H1 (cell line): Measurements from ENCODE around the gene ZFP3. TPM values are rescaled to one million over a fixed set of nuclear protein-coding genes. Genes with fewer than 3 reads are reported as not detected.
"Not testable (repeated sequence)": the region's sequence is repeated elsewhere in the genome, so short reads cannot be mapped to it uniquely, and the experiment has no call there.

Experiments used
- CTCF ChIA-PET: fragments of 300-600 bp; sonication (Branson Sonifier 250); formaldehyde crosslinking; loops from one replicate; lab custom pipeline; 2021; ENCODE audit not compliant: partially characterized antibody; lab: Charles Lee
- POLR2A ChIA-PET: fragments of 300-600 bp; sonication (Branson Sonifier 250); formaldehyde crosslinking; loops from one replicate; lab custom pipeline; 2021; ENCODE audit warnings: inconsistent platforms; ENCODE audit not compliant: partially characterized antibody; lab: Charles Lee
- DNase-seq, 2 experiments: peaks; one replicate each; pipeline versions ENCODE4 v3.0.0 to v3.0.0-alpha.2; 2010 to 2022; ENCODE audit warnings: low spot score in 2 of 2, low read depth in 1 of 2, mixed read lengths in 1 of 2
- FAIRE-seq: peaks from 2 replicates; lab custom pipeline; 2011; peaks lifted over from hg19 to GRCh38; lab: Jason Lieb, UNC
- H2AFZ ChIP-seq: 2 replicates; pipeline ENCODE4 v1.8.1; 2012; ENCODE audit warnings: low read length, inconsistent platforms
- H2AK5ac ChIP-seq: 2 replicates; pipeline ENCODE4 v1.6.1; 2013; ENCODE audit warnings: low read depth, low read length
- H2BK120ac ChIP-seq: replicated peaks from 2 replicates; pipeline ENCODE3; 2013; ENCODE audit warnings: low read depth, low read length, inconsistent platforms
- H2BK12ac ChIP-seq: 2 replicates; pipeline ENCODE4 v1.6.1; 2013; ENCODE audit warnings: low read depth, low read length
- H2BK15ac ChIP-seq: 2 replicates; pipeline ENCODE4 v1.6.1; 2013; ENCODE audit warnings: low read length
- H2BK20ac ChIP-seq: 2 replicates; pipeline ENCODE4 v1.6.1; 2013; ENCODE audit warnings: low read length
- H2BK5ac ChIP-seq: 2 replicates; pipeline ENCODE4 v1.6.1; 2013; ENCODE audit warnings: low read depth, low read length
- H3K14ac ChIP-seq: 2 replicates; pipeline ENCODE4 v1.6.1; 2013; ENCODE audit warnings: inconsistent platforms; ENCODE audit not compliant: insufficient read length
- H3K18ac ChIP-seq: 2 replicates; pipeline ENCODE4 v1.6.1; 2013; ENCODE audit warnings: low read length; ENCODE audit errors: extremely low read depth
- H3K23ac ChIP-seq: 2 replicates; pipeline ENCODE4 v1.6.1; 2013; ENCODE audit warnings: inconsistent platforms; ENCODE audit not compliant: insufficient read length
- H3K23me2 ChIP-seq: 2 replicates; pipeline ENCODE4 v1.6.1; 2013; ENCODE audit warnings: low read depth, low read length
- H3K27ac ChIP-seq: 2 replicates; pipeline ENCODE4 v1.6.1; 2011; ENCODE audit warnings: low read depth, low read length, inconsistent platforms
- H3K27me3 ChIP-seq, 4 experiments: replicated peaks in 1 of 4; 1 replicate in 1 of 4; 2 replicates in 3 of 4; pipeline versions ENCODE4 v1.6.1 to v1.8.1; 2011 to 2013; ENCODE audit warnings: low read length in 3 of 4, mild to moderate bottlenecking in 3 of 4, inconsistent platforms in 2 of 4, mixed read lengths in 2 of 4, moderate library complexity in 1 of 4; ENCODE audit not compliant: control insufficient read depth in 3 of 4, insufficient read depth in 3 of 4; ENCODE audit errors: extremely low read depth in 1 of 4
- H3K36me3 ChIP-seq, 4 experiments: 2 replicates each; pipeline versions ENCODE4 v1.6.1 to v1.8.1; 2011 to 2013; ENCODE audit warnings: mild to moderate bottlenecking in 4 of 4, low read length in 3 of 4, moderate library complexity in 2 of 4, control low read depth in 1 of 4, inconsistent platforms in 1 of 4; ENCODE audit not compliant: insufficient read depth in 4 of 4, control insufficient read depth in 2 of 4
- H3K4ac ChIP-seq: replicated peaks from 2 replicates; pipeline ENCODE3; 2013; ENCODE audit warnings: low read length, low read depth, mixed read lengths, inconsistent platforms; ENCODE audit not compliant: insufficient read length
- H3K4me1 ChIP-seq, 4 experiments: replicated peaks in 1 of 4; 1 replicate in 1 of 4; 2 replicates in 3 of 4; pipeline versions ENCODE4 v1.6.1 to v1.8.1; 2011 to 2013; ENCODE audit warnings: low read length in 3 of 4, inconsistent platforms in 2 of 4, mixed read lengths in 1 of 4; ENCODE audit not compliant: insufficient read depth in 4 of 4, control insufficient read depth in 3 of 4
- H3K4me2 ChIP-seq, 2 experiments: 2 replicates each; pipeline versions ENCODE4 v1.6.1 to v1.8.1; 2011 to 2013; ENCODE audit warnings: low read depth in 2 of 2, low read length in 2 of 2, control low read depth in 1 of 2, inconsistent platforms in 1 of 2, mild to moderate bottlenecking in 1 of 2; ENCODE audit not compliant: insufficient read depth in 1 of 2
- H3K4me3 ChIP-seq, 4 experiments: fragments of 200-600, 300-600 bp in 1 of 4; sonication (generic), shearing (Covaris generic), sonication (Bioruptor Twin) in 1 of 4; 2 replicates each; pipeline versions ENCODE4 v1.5.1 to v1.8.1; 2011 to 2016; ENCODE audit warnings: low read length in 4 of 4, low read depth in 3 of 4, control low read depth in 2 of 4, inconsistent platforms in 2 of 4, mild to moderate bottlenecking in 2 of 4, mixed read lengths in 1 of 4, moderate library complexity in 1 of 4; ENCODE audit not compliant: insufficient read depth in 2 of 4; ENCODE audit errors: extremely low read depth in 1 of 4
- H3K56ac ChIP-seq: replicated peaks from 2 replicates; pipeline ENCODE3; 2013; ENCODE audit warnings: low read depth, mild to moderate bottlenecking, mixed read lengths, low read length, inconsistent platforms; ENCODE audit not compliant: insufficient read length
- H3K79me1 ChIP-seq: 2 replicates; pipeline ENCODE4 v1.6.1; 2013; ENCODE audit warnings: low read depth, low read length, control low read depth
- H3K79me2 ChIP-seq, 2 experiments: 2 replicates each; pipeline versions ENCODE4 v1.6.1 to v1.8.1; 2012 to 2013; ENCODE audit warnings: low read length in 2 of 2, mild to moderate bottlenecking in 2 of 2, inconsistent platforms in 1 of 2; ENCODE audit not compliant: insufficient read depth in 2 of 2, control insufficient read depth in 1 of 2
- H3K9ac ChIP-seq, 4 experiments: replicated peaks in 1 of 4; 1 replicate in 1 of 4; 2 replicates in 3 of 4; pipeline versions ENCODE4 v1.6.1 to v1.8.1; 2011 to 2013; ENCODE audit warnings: low read depth in 3 of 4, low read length in 3 of 4, control low read depth in 2 of 4, mild to moderate bottlenecking in 2 of 4, moderate library complexity in 2 of 4, inconsistent platforms in 1 of 4; ENCODE audit errors: extremely low read depth in 1 of 4
- H3K9me3 ChIP-seq, 2 experiments: 2 replicates each; pipeline versions ENCODE4 v1.6.1 to v1.8.1; 2012 to 2013; ENCODE audit warnings: mild to moderate bottlenecking in 2 of 2, moderate library complexity in 2 of 2, control low read depth in 1 of 2, inconsistent platforms in 1 of 2, low read depth in 1 of 2, low read length in 1 of 2, mixed read lengths in 1 of 2; ENCODE audit not compliant: insufficient read depth in 2 of 2
- H4K20me1 ChIP-seq, 2 experiments: replicated peaks in 1 of 2; 2 replicates each; pipeline versions ENCODE3 to v1.8.1; 2011 to 2013; ENCODE audit warnings: inconsistent platforms in 2 of 2, low read length in 2 of 2, mild to moderate bottlenecking in 1 of 2; ENCODE audit not compliant: insufficient read depth in 2 of 2, control insufficient read depth in 1 of 2
- H4K5ac ChIP-seq: 2 replicates; pipeline ENCODE4 v1.6.1; 2013; ENCODE audit warnings: low read length, low read depth, mixed read lengths, inconsistent platforms; ENCODE audit not compliant: insufficient read length
- H4K8ac ChIP-seq: 2 replicates; pipeline ENCODE4 v1.8.0; 2013; ENCODE audit warnings: mild to moderate bottlenecking, moderate library complexity, low read length, inconsistent platforms; ENCODE audit not compliant: insufficient read depth; ENCODE audit errors: extremely low read depth
- H4K91ac ChIP-seq: replicated peaks from 2 replicates; pipeline ENCODE3; 2013; ENCODE audit warnings: low read length, mixed read lengths, inconsistent platforms; ENCODE audit not compliant: insufficient read length
- WGBS, 2 experiments: shearing (Covaris generic) in 1 of 2; methylation state at CpG; one replicate each; pipeline versions ENCODE4 v1.1.6 to v1.1.7; 2013 to 2015; ENCODE audit warnings: low lambda C conversion rate in 2 of 2, mixed read lengths in 2 of 2, inconsistent platforms in 1 of 2, low coverage in 1 of 2, missing lambda C conversion rate in 1 of 2; ENCODE audit not compliant: insufficient replicate concordance in 2 of 2, insufficient coverage in 1 of 2, insufficient read length in 1 of 2; ENCODE audit errors: extremely low coverage in 1 of 2, missing lambda C conversion rate in 1 of 2; 5-methylcytosine and 5-hydroxymethylcytosine counted together
- polyA plus RNA-seq, 7 experiments: library from polyadenylated mRNA; depleted of rRNA in 3 of 7; stranded (reverse) in 5 of 7; unstranded in 2 of 7; fragments of >200 nt in 5 of 7; fragments of 200-250 nt in 2 of 7; gene quantifications; 1 replicate in 5 of 7; 2 replicates in 1 of 7; 4 replicates in 1 of 7; pipeline versions ENCODE4 v1.2.1 to v1.2.3, GENCODE V29; 2011 to 2013; ENCODE audit warnings: missing spikeins in 2 of 7, mixed read lengths in 2 of 7
- total RNA-seq: library from RNA; stranded (reverse); fragmentation: NEBNext Ultra II Directional; extraction: Animal tissue kit (Norgen Biotek cat#: 25700); gene quantifications from 2 replicates; pipeline ENCODE4 v1.2.1, GENCODE V29; 2021

ZFP3 gene
- total and polyA plus RNA-seq, 2 of the 8 experiments (the other 6 are each of a cell fraction or from before 2014, with no cell fraction given): 0.15 to 0.44 TPM

DNA sequence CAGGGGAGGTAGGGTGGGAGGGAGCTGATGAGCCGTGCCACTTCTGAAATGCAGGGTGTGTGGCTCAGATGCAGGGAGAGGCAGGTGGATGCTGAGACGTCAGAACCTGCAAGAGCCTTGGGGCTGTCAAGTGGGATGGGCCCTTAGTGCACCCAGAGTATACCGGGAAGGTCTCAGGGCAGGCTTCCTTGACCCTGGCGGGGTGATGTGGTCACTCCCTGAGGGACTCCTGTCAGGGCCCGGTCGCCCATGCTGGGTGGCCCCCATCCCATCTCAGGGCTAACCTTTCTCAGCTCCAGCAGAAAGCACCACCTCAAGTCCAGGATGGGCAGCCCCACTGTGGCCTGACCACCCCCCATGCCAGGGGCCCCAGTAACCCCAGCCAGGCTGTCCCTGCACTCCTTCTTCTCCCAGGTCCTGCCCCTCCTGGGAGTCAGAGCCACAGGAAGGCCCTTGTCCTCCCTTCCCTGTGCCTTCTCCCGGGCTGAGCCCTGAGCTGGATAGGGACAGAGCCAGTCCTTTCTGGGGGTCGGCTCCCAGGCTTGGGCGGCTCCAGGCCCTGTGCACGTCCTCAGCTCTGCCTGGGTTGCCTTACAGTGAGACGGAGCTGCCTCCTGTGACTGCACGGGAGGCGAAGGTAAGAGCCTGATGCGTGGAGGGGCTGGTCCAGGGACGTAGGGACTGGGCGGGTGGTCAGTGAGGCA lies 53.7 kb downstream of the ZFP3 start:
- H3K4ac ChIP-seq, H2BK120ac ChIP-seq, H2BK15ac ChIP-seq, H3K9me3 ChIP-seq, H2BK5ac ChIP-seq, H3K14ac ChIP-seq, FAIRE-seq, H3K18ac ChIP-seq, H3K56ac ChIP-seq, H3K27me3 ChIP-seq, H3K36me3 ChIP-seq, H4K5ac ChIP-seq, H4K91ac ChIP-seq, H2BK12ac ChIP-seq, H3K4me1 ChIP-seq, H3K27ac ChIP-seq, H3K4me2 ChIP-seq, H2AK5ac ChIP-seq, H3K4me3 ChIP-seq, H4K20me1 ChIP-seq, H3K23ac ChIP-seq, H2BK20ac ChIP-seq, H3K79me1 ChIP-seq, H2AFZ ChIP-seq, H3K23me2 ChIP-seq, CTCF ChIA-PET, H3K9ac ChIP-seq, H3K79me2 ChIP-seq: not testable (repeated sequence)
- POLR2A ChIA-PET: interaction anchor here (1.4 kb wide), 1 partner anchor 9 kb away, joined by 3 read pairs; no protein-coding TSS in a partner anchor
- H4K8ac ChIP-seq: peak overlapping the region; percentile 51; the same call in 1 of the 2 replicates
- DNase-seq: peak in 1 of 2 experiments; percentile 28
- 90% methylated on average over 10 of the region's 16 CpGs; no CpG with 5 or more reads in 1 of the 2 experiments for whole genome bisulfite sequencing, 2 experiments
